ENCODE measurements around the gene STAG1. TPM values are rescaled to one million over a fixed set of nuclear protein-coding genes. Genes with fewer than 3 reads are reported as not detected.
"Not testable (repeated sequence)": the region's sequence is repeated elsewhere in the genome, so short reads cannot be mapped to it uniquely, and the experiment has no call there.

The STAG1 gene
- total RNA-seq, 1 experiment from 2014 or later = 17.9 TPM

DNA sequence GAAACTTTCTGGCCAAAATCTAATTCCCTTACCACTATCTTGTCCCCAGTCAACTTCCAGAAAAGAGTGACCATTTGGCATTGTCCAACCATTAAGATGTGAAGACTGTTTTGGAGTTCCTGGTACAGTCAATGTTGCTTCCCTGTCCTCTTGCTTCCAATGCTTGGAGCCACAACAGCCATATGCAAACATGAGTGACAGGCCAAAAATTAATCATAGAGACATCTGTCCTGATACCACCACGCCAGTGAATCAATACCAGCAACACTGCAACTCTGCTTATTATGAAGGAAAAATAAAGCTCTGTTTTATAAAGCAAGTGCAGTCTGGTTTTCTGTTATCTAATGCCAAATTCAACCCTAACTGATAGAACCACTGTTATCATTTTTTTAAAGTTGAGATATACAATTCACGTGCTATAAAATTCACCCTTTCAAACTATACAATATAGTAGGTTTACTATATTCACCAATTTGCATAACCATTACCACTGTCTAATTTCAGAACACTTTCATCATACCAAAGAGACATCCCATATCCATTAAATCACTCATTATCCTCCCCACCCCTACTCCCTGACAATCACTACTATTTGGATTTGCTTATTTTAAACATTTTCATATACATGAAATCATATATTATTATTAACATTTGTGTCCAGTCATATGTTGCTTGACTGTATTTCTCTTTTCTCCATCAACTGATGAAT lies 76.9 kb downstream of the STAG1 start:
- in situ Hi-C loops (cut with HindIII; ENCODE audit: low pct_unique_long_range_greater_than_20kb, low sequenced_read_pairs) = no loop called here

GRCh38 chr3:136672457-136672856 lies 79.7 kb downstream of the STAG1 start:
- no peak for DNase-seq (ENCODE audit: low read depth, low spot score)
- in situ Hi-C loops (cut with HindIII; ENCODE audit: low pct_unique_long_range_greater_than_20kb, low sequenced_read_pairs) = no loop called here

More for the DNA sequence above, 76.9 kb downstream of the STAG1 start:
- DNase-seq (ENCODE audit: low read depth, low spot score) = no peak

DNA sequence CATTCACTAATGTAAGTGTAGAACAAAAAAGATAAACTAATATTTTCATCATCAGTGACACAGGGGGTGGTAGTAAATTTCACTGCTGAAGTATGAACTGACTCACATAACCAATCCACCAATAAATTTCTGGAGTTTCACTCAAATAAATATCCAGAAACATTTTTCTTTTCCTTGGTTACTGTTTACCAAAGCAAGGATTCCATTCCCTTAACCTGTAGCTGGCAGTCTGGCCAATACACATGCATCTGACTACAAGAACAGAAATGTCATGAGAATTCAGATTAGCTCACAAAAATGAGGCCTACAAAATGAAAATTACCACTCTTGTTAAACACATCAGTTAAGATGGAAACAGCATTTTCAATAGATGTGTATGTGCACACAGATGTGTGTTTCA lies 80.3 kb downstream of the STAG1 start:
- no peak for DNase-seq (ENCODE audit: low read depth, low spot score)
- in situ Hi-C loops (cut with HindIII; ENCODE audit: low pct_unique_long_range_greater_than_20kb, low sequenced_read_pairs) = no loop called here

GRCh38 chr3:136670166-136670565 lies 82.0 kb downstream of the STAG1 start:
- no peak for DNase-seq (ENCODE audit: low read depth, low spot score)
- in situ Hi-C loops (cut with HindIII; ENCODE audit: low pct_unique_long_range_greater_than_20kb, low sequenced_read_pairs) = no loop called here

GRCh38 chr3:136667081-136667480 lies 85.1 kb downstream of the STAG1 start:
- in situ Hi-C loops (cut with HindIII; ENCODE audit: low pct_unique_long_range_greater_than_20kb, low sequenced_read_pairs) = no loop called here
- DNase-seq (ENCODE audit: low read depth, low spot score) = no peak

- DNase-seq (ENCODE audit: low read depth, low spot score); in situ Hi-C loops (cut with HindIII; ENCODE audit: low pct_unique_long_range_greater_than_20kb, low sequenced_read_pairs): not testable (repeated sequence)
Measured at GRCh38 chr3:136666301-136666700, 85.9 kb downstream of the STAG1 start.

- in situ Hi-C loops (cut with HindIII; ENCODE audit: low pct_unique_long_range_greater_than_20kb, low sequenced_read_pairs) = no loop called here
- no peak for DNase-seq (ENCODE audit: low read depth, low spot score)
Measured at GRCh38 chr3:136664771-136665170, 87.4 kb downstream of the STAG1 start.

GRCh38 chr3:136661282-136661681 lies 90.9 kb downstream of the STAG1 start:
- DNase-seq (ENCODE audit: low read depth, low spot score) = no peak
- in situ Hi-C loops (cut with HindIII; ENCODE audit: low pct_unique_long_range_greater_than_20kb, low sequenced_read_pairs) = no loop called here

DNA sequence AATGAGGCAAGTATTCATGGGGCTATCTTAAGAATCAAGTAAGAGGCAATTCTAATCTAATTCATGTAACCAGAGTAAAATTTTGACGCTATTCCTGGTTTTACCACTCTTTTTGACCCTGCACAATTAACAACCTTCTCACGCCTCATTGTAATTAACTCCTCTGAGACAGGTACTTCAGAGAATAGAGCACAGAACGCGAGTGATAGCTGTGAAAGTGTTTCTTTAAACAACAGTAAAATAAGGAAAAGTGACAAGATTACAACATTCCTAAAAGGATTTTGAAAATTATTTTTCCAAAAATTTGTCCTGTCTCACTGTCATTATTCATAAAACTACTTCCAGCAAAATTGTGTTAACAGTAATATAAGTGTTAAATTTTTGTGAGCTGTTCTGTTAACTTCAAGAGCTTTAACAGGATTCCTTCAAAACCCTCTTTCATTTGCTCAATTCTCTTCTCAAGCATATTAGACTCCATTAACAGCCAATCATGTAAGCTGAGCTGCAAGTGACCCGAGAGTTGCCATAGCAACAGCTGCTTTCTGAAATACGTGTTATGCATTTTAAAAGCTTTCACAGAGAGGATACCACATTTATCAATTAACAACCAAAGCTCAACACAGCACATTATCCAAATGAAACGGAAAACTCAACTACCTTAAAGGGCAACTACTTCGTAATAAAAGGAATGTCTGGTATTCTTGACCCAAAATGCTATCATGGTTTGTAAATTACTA lies 93.1 kb downstream of the STAG1 start:
- DNase-seq (ENCODE audit: low read depth, low spot score) = peak; percentile 64
- in situ Hi-C loops (cut with HindIII; ENCODE audit: low pct_unique_long_range_greater_than_20kb, low sequenced_read_pairs) = no loop called here

DNA sequence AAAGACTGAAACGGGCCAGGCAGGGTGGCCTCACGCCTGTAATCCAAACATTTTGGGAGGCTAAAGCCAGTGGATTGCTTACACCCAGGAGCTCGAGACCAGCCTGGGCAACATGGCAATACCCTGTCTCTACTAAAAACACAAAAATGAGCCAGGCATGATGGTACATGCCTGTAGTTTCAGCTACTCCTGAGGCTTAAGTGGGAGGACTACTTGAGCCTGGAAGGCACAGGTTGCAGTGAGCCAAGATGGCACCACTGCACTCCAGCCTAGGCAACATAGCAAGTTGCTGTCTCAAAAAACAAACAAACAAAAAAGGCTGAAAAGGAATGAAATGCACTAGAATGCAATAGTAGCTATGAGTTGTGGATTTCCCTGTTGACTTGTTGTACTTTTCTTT lies 94.7 kb downstream of the STAG1 start:
- in situ Hi-C loops (cut with HindIII; ENCODE audit: low pct_unique_long_range_greater_than_20kb, low sequenced_read_pairs) = no loop called here
- no peak for DNase-seq (ENCODE audit: low read depth, low spot score)

- DNase-seq (ENCODE audit: low read depth, low spot score) = no peak
- in situ Hi-C loops (cut with HindIII; ENCODE audit: low pct_unique_long_range_greater_than_20kb, low sequenced_read_pairs) = no loop called here
Measured at GRCh38 chr3:136653628-136654027, 98.5 kb downstream of the STAG1 start.

DNA sequence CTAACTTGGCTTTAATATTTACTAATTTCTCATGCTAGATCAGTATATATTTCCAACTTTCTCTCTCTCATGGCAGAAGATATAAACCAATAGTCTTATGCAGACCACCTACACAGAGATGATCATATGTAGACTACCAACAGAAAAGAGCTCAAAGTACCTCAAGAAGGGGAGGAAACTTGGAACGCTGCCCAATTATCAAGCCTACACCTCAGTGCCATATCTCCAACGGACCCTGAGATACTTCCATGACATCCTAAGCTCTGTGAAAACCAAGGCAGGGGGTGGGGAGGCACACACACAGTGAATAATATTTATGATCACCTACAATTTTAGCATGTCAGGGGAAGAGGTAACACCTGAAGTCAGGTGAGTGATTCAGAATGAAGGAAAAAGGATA lies 100.6 kb downstream of the STAG1 start:
- DNase-seq (ENCODE audit: low read depth, low spot score) = no peak
- in situ Hi-C loops (cut with HindIII; ENCODE audit: low pct_unique_long_range_greater_than_20kb, low sequenced_read_pairs) = no loop called here

DNA sequence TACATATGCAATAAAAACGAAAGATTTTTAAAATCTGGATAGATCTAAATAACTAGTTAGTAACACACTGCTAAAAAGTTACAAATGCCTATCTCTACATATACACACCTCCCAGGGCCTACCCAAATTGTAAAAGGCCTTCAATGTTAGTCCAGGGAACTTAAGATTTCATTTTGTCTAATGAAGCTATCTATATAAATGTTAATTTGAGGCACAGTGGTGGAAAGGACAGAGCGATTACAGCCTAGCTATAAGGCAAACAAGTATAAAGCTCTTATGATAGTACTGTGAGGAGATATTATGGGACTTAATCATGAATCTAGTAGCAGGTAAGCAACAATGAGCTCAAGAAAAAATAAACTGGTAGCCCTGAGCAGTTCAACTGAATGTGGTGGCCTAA lies 101.7 kb downstream of the STAG1 start:
- no peak for DNase-seq (ENCODE audit: low read depth, low spot score)
- in situ Hi-C loops (cut with HindIII; ENCODE audit: low pct_unique_long_range_greater_than_20kb, low sequenced_read_pairs) = no loop called here

- in situ Hi-C loops (cut with HindIII; ENCODE audit: low pct_unique_long_range_greater_than_20kb, low sequenced_read_pairs) = no loop called here
- no peak for DNase-seq (ENCODE audit: low read depth, low spot score)
Measured at GRCh38 chr3:136645915-136646314, 106.3 kb downstream of the STAG1 start.

GRCh38 chr3:136644212-136644611 lies 108.0 kb downstream of the STAG1 start:
- in situ Hi-C loops (cut with HindIII; ENCODE audit: low pct_unique_long_range_greater_than_20kb, low sequenced_read_pairs) = no loop called here
- DNase-seq (ENCODE audit: low read depth, low spot score) = no peak

- in situ Hi-C loops (cut with HindIII; ENCODE audit: low pct_unique_long_range_greater_than_20kb, low sequenced_read_pairs) = not testable (repeated sequence)
Measured at GRCh38 chr3:136643380-136643779, 108.8 kb downstream of the STAG1 start.

GRCh38 chr3:136642711-136643110 lies 109.5 kb downstream of the STAG1 start:
- in situ Hi-C loops (cut with HindIII; ENCODE audit: low pct_unique_long_range_greater_than_20kb, low sequenced_read_pairs) = no loop called here
- DNase-seq (ENCODE audit: low read depth, low spot score) = no peak

More at GRCh38 chr3:136643380-136643779, 108.8 kb downstream of the STAG1 start:
- DNase-seq (ENCODE audit: low read depth, low spot score) = not testable (repeated sequence)

DNA sequence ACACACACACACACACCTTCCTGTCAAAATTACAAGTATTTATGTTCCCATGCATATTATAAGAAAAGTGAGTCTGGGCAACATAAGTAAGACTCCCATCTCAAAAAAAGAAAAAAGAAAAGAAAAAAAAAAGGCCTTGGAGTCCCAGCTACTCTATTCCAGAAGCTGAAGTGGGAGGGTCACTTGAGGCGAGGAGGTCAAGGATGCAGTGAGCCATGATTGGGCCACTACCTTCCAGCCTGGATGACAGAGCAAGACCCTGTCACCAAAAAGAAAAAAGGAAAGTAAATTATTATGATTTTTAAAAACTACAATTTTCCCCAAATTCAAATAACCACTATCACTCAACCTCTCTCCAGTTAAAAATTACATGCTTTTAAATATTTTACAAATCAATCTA lies 113.1 kb downstream of the STAG1 start:
- no peak for DNase-seq (ENCODE audit: low read depth, low spot score)
- in situ Hi-C loops (cut with HindIII; ENCODE audit: low pct_unique_long_range_greater_than_20kb, low sequenced_read_pairs) = no loop called here

DNA sequence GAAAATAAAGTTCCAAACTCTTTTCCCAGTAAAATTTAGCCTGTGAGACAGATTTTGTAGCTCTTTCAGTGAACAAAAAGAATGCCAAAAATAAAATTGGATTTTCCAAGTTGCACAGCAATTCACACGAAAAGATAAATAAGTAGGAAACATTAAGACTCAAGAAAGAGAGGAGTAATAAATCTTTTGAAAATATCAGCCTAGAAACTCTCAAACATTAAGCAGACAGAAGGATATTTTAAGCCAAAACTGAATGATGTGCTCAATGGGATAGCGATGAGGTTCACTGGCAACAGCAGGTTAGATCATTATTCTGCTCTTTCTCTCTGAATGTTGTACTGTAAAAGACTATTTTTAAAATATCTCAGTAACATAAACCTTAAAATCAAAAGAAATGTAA lies 115.0 kb downstream of the STAG1 start:
- DNase-seq (ENCODE audit: low read depth, low spot score) = no peak
- in situ Hi-C loops (cut with HindIII; ENCODE audit: low pct_unique_long_range_greater_than_20kb, low sequenced_read_pairs) = no loop called here

All from SK-MEL-5 (cell line).